CD4-positive, alpha-beta T cell (primary cell): Measurements from ENCODE around the gene RIMOC1. TPM values are rescaled to one million over a fixed set of nuclear protein-coding genes. Genes with fewer than 3 reads are reported as not detected.
"Not testable (repeated sequence)": the region's sequence is repeated elsewhere in the genome, so short reads cannot be mapped to it uniquely, and the experiment has no call there.

Experiments
- ATAC-seq: fragments of 200-7000 bp; cut with Tn5 transposase; one replicate; pipeline ENCODE4 v1.10.0; 2022; ENCODE audit warnings: mild to moderate bottlenecking; ENCODE audit not compliant: poor library complexity
- CTCF ChIA-PET: fragments of 350-600 bp; sonication (Branson Sonifier 250); formaldehyde crosslinking; loops from one replicate; lab custom pipeline; 2021; ENCODE audit warnings: antibody characterized with exemption, inconsistent platforms; lab: Charles Lee
- POLR2A ChIA-PET: fragments of 350-600 bp; sonication (Branson Sonifier 250); formaldehyde crosslinking; loops from one replicate; lab custom pipeline; 2021; ENCODE audit warnings: antibody characterized with exemption, inconsistent platforms; lab: Charles Lee
- DNase-seq, 14 experiments: peaks; one replicate each; pipeline ENCODE4 v3.0.0-alpha.2; 2013 to 2020; ENCODE audit warnings: mixed read lengths in 2 of 14
- H3K27ac ChIP-seq, 2 donors: one replicate each; pipeline versions ENCODE4 v1.5.1 to v1.7.0; 2013; ENCODE audit warnings: low read length in 2 of 2, low read depth in 1 of 2, mild to moderate bottlenecking in 1 of 2
- H3K27me3 ChIP-seq, 2 experiments: 1 replicate in 1 of 2; 2 replicates in 1 of 2; pipeline versions ENCODE4 v1.6.1 to v1.7.0; 2013; ENCODE audit warnings: low read length in 2 of 2, control low read depth in 1 of 2, mild to moderate bottlenecking in 1 of 2, moderate library complexity in 1 of 2; ENCODE audit not compliant: insufficient read depth in 2 of 2, control insufficient read depth in 1 of 2
- H3K36me3 ChIP-seq: one replicate; pipeline ENCODE4 v1.6.1; 2013; ENCODE audit warnings: low read length, control low read depth; ENCODE audit not compliant: insufficient read depth
- H3K4me1 ChIP-seq: one replicate; pipeline ENCODE4 v1.6.1; 2013; ENCODE audit warnings: low read length, control low read depth; ENCODE audit not compliant: insufficient read depth
- H3K4me3 ChIP-seq: one replicate; pipeline ENCODE4 v1.5.1; 2013; ENCODE audit warnings: mild to moderate bottlenecking, low read length, moderate library complexity
- H3K9me3 ChIP-seq, 2 experiments: 1 replicate in 1 of 2; 2 replicates in 1 of 2; pipeline versions ENCODE4 v1.6.1 to v1.7.0; 2013; ENCODE audit warnings: low read length in 2 of 2, mild to moderate bottlenecking in 2 of 2, control low read depth in 1 of 2, moderate library complexity in 1 of 2; ENCODE audit not compliant: control insufficient read depth in 1 of 2, insufficient read depth in 1 of 2
- H3K27ac Mint-ChIP-seq: one replicate; pipeline ENCODE4 v1.8.0; 2020; ENCODE audit warnings: mixed read lengths
- H3K27me3 Mint-ChIP-seq: one replicate; pipeline ENCODE4 v1.8.0; 2021; ENCODE audit warnings: mixed read lengths
- H3K36me3 Mint-ChIP-seq: one replicate; pipeline ENCODE4 v1.8.0; 2021; ENCODE audit warnings: low read depth, mixed read lengths
- H3K4me1 Mint-ChIP-seq: one replicate; pipeline ENCODE4 v1.8.0; 2021; ENCODE audit warnings: low read depth, mixed read lengths
- H3K4me3 Mint-ChIP-seq: one replicate; pipeline ENCODE4 v1.8.0; 2020; ENCODE audit warnings: mild to moderate bottlenecking, mixed read lengths
- H3K9me3 Mint-ChIP-seq: one replicate; pipeline ENCODE4 v1.8.0; 2020; ENCODE audit warnings: mixed read lengths
- intact Hi-C, 2 experiments: fragments of 100-400 bp; cut with DNase I in 1 of 2; cut with micrococcal nuclease in 1 of 2; formaldehyde crosslinking; loops; one replicate each; pipeline versions ENCODE4 v1.15.1 to v1.9.0; 2023 to 2025; cut with DNase I, micrococcal nuclease
- total RNA-seq, 174 experiments: library from RNA in 2 of 174; stranded (reverse) in 2 of 174; gene quantifications; one replicate each; pipeline ENCODE4 v1.2.3 and lab custom pipeline; 2021 to 2026
- TF ChIP-seq, protein P1 (sequence below): fragments of 200-600 bp; IDR thresholded peaks from one replicate; pipeline ENCODE4 v1.8.0; 2022; ENCODE audit warnings: antibody characterized with exemption, mild to moderate bottlenecking

RIMOC1 gene
- total RNA-seq, 2 experiments from 2014 or later = 9.3 to 10.3 TPM

GRCh38 chr5:41935544-41935943 lies 31.4 kb downstream of the RIMOC1 start:
- Histone ChIP-seq H3K27me3 (no peaks in the 10 kb centered on the region), H3K9me3 (no peaks in the 10 kb centered on the region), H3K36me3 (peaks cover 24% of the 10 kb centered on the region), H3K4me1 (no peaks in the 10 kb centered on the region), H3K4me3 (no peak overlapping the region), H3K27ac (no peak overlapping the region)
- H3K9me3 Mint-ChIP-seq = no peaks in the 10 kb centered on the region
- H3K4me1 Mint-ChIP-seq = no peaks in the 10 kb centered on the region
- intact Hi-C loops = no loop called here
- TF ChIP-seq, protein P1, sequence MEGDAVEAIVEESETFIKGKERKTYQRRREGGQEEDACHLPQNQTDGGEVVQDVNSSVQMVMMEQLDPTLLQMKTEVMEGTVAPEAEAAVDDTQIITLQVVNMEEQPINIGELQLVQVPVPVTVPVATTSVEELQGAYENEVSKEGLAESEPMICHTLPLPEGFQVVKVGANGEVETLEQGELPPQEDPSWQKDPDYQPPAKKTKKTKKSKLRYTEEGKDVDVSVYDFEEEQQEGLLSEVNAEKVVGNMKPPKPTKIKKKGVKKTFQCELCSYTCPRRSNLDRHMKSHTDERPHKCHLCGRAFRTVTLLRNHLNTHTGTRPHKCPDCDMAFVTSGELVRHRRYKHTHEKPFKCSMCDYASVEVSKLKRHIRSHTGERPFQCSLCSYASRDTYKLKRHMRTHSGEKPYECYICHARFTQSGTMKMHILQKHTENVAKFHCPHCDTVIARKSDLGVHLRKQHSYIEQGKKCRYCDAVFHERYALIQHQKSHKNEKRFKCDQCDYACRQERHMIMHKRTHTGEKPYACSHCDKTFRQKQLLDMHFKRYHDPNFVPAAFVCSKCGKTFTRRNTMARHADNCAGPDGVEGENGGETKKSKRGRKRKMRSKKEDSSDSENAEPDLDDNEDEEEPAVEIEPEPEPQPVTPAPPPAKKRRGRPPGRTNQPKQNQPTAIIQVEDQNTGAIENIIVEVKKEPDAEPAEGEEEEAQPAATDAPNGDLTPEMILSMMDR = no peak
- peaks cover 79% of the 10 kb centered on the region for H3K36me3 Mint-ChIP-seq
- ATAC-seq (no peak), DNase-seq (no peak)
- POLR2A ChIA-PET = no interaction called here
- no peak overlapping the region for H3K27ac Mint-ChIP-seq
- H3K4me3 Mint-ChIP-seq = no peak overlapping the region
- H3K27me3 Mint-ChIP-seq = no peaks in the 10 kb centered on the region
- CTCF ChIA-PET = interaction anchor here (1.4 kb wide), 1 partner anchor 79 kb away, joined by 4 read pairs; no protein-coding TSS in a partner anchor

DNA sequence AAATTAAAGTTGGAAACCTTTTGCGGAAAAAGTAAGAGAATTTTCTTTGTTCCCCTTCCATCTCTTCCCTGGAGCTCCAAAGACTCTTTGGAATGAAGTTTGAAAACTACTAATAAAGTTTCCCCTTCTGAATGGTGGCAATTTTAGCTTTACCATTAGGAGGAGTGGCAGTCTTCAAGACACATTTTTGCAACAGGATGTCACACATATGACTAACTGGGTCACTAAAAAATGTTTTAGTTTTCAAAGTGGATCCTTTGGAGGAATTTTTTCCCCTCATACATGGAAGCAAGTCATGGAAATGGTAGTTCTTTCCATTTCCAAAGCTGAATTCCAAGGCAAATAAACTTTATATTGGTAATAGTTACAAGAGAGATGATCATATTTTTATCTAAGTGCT lies 36.5 kb downstream of the RIMOC1 start:
- Mint-ChIP-seq H3K27ac (no peak overlapping the region), H3K9me3 (no peaks in the 10 kb centered on the region), H3K27me3 (no peaks in the 10 kb centered on the region), H3K36me3 (peaks cover 44% of the 10 kb centered on the region), H3K4me3 (no peak overlapping the region), H3K4me1 (no peaks in the 10 kb centered on the region)
- CTCF ChIA-PET = interaction anchor here (1.1 kb wide), 1 partner anchor 15 kb away, joined by 3 read pairs; the partner anchor contains the start of gene FBXO4
- Histone ChIP-seq H3K4me1 (no peaks in the 10 kb centered on the region), H3K36me3 (peaks cover 2% of the 10 kb centered on the region), H3K9me3 (no peaks in the 10 kb centered on the region), H3K27me3 (no peaks in the 10 kb centered on the region), H3K4me3 (no peak overlapping the region), H3K27ac (no peak overlapping the region)
- POLR2A ChIA-PET = no interaction called here
- DNase-seq = no peak
- intact Hi-C loops = no loop called here
- ATAC-seq = no peak
- TF ChIP-seq, protein P1 = no peak

GRCh38 chr5:41945332-41945955 lies 41.3 kb downstream of the RIMOC1 start:
- POLR2A ChIA-PET = not testable (repeated sequence)

DNA sequence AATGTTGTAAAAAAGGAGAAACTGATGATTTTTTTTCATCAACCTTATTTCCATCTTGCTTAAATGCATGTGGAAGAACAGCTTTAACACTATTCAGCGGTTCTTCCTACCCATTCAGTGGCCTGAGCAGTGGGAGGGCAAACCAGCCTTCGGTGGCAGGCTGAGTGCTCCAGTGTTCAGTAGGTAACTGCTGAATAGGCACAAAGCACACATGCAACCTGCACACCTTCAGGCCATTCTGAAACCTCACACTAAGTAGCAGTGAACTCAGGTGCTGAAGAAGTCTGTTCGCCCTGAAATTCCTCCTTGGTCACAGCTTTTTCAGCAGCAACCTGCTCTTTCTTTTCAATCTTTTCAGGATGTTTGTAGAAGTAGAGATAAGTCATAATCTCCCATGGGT lies 47.1 kb downstream of the RIMOC1 start:
- H3K27me3 ChIP-seq = no peaks in the 10 kb centered on the region
- Mint-ChIP-seq H3K36me3 (no peaks in the 10 kb centered on the region), H3K4me1 (no peaks in the 10 kb centered on the region), H3K9me3 (peaks cover 21% of the 10 kb centered on the region), H3K4me3 (no peak overlapping the region), H3K27ac (no peak overlapping the region), H3K27me3 (peaks cover 5% of the 10 kb centered on the region)
- no peak overlapping the region for H3K27ac ChIP-seq
- H3K36me3 ChIP-seq = no peaks in the 10 kb centered on the region
- ATAC-seq = no peak
- H3K4me3 ChIP-seq = no peak overlapping the region
- H3K9me3 ChIP-seq = peaks cover 0 to 3% of the 10 kb centered on the region in 2 experiments
- no peaks in the 10 kb centered on the region for H3K4me1 ChIP-seq
- POLR2A ChIA-PET = no interaction called here
- DNase-seq = no peak
- CTCF ChIA-PET = no interaction called here
- intact Hi-C loops = no loop called here
- TF ChIP-seq, protein P1 = no peak

More at GRCh38 chr5:41945332-41945955, 41.3 kb downstream of the RIMOC1 start:
- H3K27ac ChIP-seq, CTCF ChIA-PET, intact Hi-C loops, DNase-seq, H3K36me3 ChIP-seq, H3K27ac Mint-ChIP-seq, H3K4me3 ChIP-seq, H3K27me3 ChIP-seq, H3K4me1 ChIP-seq, H3K9me3 ChIP-seq, H3K4me3 Mint-ChIP-seq, H3K36me3 Mint-ChIP-seq, H3K4me1 Mint-ChIP-seq, ATAC-seq, H3K27me3 Mint-ChIP-seq: not testable (repeated sequence)
- H3K9me3 Mint-ChIP-seq = peaks cover 16% of the 10 kb centered on the region
